Inflammatory macrophage treated with lipopolysaccharide for 1 hour (primary cell): ENCODE data around the gene ZC3H12C.

Experiments
- DNase-seq, 2 donors: peaks; one replicate each; pipeline ENCODE4 v3.0.0-alpha.2; 2020 to 2022

Gene ZC3H12C

DNA sequence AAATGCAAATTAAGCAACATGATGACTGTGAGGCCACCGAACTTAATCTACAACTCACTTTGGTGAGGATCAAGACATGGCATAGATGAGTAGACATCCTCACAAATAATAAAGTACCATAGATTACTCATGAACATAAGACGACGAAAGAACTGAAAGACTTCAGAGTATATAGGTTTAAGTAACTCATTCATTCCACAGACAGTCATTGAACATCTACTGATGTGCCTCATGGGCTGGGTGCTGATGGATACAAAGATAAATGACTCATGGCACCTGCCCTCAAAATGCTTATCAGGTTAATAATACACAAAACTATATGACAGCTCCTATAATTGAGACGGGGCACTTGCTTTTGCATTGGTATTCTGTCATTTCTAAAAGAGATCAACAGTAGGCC, 63.3 kb downstream of the ZC3H12C start:
- DNase-seq, result no peak

- no peak for DNase-seq
Observed at GRCh38 chr11:110158317-110159200, 65.4 kb downstream of the ZC3H12C start.

- DNase-seq, result no peak
Observed at GRCh38 chr11:110159476-110159875, 66.3 kb downstream of the ZC3H12C start.

DNA sequence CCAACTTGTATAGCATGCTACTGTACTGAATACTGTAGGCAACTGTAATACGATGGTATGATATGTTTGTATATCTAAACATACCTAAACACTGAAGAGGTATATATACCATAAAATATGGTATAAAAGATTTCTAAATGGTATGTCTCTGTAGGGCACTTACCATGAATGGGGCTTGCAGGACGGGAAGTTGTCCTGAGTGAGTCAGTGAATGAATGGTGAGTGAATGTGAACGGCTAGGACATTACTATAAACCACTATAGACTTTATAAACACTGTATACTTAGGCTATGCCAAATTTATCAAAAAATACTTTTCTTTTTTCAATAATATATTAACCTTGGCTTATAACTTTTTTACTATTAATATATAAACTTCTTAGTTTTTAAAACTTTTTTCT, 66.8 kb downstream of the ZC3H12C start:
- no peak for DNase-seq

DNA sequence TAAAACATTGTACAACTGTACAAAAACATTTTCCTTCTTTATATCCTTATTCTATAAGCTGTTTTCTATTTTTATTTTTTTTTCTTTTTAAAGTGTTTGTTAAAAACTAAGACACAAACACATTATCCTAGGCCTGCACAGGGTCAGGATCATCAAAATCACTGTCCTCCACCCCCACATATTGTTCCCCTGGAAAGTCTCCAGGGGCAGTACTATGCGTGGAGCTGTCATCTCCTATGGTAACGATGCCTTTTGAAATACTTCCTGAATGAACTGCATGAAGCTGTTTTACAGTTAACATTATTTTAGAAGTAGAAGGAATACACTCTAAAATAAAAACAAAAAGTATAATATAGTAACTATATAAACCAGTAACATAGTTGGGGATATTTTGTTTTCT, 67.2 kb downstream of the ZC3H12C start:
- DNase-seq, result no peak

DNA sequence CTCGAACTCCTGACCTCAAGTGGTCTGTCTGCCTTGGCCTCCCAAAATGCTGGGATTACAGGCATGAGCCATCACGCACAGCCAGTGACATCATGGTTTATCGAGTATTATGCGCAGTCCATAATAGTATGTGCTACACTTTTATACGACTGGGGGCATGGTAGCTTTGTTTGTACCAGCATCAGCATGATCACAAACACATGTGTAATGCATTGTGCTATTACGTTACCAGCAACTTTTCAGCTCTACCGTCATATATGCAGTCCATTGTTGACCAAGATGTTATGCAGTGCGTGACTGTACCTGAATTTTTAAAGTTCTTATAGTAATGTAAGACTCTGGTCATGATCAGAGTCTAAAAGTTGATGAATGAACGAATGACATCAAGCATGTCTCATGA, 67.9 kb downstream of the ZC3H12C start:
- no peak for DNase-seq

DNA sequence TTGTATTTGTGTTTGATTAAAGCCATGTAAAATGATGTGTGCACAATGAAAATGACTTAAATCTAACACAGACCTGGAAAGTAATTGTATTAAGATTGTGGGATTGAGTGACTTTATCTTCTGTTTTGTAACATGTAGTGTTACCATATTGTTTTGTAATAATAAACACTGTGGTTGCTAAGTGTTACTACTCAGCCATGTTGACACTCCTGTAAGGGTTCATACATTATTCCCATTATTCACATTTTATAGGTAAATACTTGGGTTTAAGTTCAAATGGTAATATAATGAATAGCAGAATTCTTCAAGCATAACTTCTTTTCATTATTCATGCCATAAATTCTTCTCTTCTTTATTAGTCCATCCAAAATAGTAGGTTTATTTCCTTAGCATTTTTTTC, 69.0 kb downstream of the ZC3H12C start:
- DNase-seq, result peak in 1 of 2 donors; percentile 25

- no peak for DNase-seq
Observed at GRCh38 chr11:110165039-110165925, 72.1 kb downstream of the ZC3H12C start.

DNA sequence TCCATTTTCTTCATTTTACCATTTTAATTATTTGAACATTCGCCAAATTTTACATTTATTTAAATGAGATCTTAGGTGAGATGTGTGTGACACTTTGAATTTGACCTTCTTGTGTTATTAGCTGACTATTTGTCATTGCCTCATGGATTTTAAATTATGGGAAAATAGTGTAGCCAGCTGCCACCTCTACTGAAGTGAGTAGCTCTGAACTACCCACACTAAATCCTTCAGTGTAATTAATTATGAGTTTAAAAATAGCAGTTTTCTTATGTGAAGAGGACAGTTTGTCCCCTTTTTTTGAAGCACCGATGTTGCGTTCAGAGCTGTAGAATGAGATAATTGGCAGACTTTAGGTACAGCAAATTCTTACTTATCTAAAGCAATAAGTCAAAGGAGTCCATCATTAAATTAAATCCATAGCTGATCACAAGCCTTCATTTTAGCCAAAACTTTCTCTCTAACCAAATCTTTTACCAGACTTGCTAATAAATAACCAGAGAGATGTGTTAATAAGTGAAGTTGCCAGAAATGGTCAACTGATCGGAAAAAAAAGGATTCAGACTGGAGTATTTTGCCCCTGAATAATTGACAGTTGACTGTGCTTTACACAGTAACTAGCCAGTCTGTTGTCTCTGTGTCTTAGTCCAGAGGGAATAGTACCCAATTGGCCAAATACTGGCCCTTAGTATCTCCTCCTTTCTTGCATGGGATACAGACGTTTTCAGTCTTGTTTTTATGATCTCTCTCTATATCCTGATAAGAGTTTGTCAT, 75.0 kb downstream of the ZC3H12C start:
- DNase-seq, result no peak

DNA sequence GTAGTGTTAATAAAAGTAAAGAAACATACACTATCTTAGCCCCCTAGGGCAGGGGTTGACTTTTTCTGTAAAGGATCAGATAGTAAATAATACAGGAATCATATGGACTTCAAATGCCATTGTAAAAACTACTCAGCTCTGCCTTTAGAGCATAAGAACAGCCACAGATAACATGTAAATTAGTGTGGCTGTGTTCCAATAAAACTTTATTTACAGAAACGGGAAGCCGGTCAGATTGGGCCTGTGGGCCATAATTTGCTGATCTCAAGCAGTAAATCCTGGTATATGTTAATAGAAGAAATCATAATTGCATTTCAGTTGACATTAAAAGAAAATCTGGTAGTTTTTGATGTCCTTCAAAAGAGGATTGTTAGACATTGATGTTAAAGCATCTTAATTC, 76.5 kb downstream of the ZC3H12C start:
- no peak for DNase-seq

DNA sequence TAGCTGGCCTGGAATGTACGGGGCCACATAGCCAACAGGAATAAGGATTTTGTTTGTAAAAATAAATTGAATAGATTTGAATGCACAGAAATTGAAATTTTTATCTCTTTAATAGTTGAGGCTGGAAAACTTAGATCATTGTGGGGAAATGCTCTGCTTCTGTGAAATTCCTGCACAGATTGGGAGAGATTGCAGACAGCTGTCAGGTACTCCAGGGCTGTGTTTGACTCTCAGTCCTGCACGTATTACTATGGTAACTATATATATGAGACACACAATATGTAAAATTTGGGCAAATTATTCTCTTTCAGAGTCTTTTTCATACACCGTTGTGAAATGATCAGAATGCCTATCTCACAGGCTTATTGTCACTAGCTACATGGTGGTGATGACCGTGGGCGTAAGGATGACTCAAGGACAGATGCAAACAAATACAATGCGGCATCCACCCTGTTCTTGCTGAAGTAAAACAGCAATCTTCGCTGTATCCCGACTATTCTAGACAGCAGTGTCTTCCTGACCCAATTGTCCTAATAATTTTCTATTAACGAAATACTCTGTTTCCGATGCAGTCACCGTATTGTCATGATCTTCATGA, 79.4 kb downstream of the ZC3H12C start:
- DNase-seq, result peak; percentile 60 to 77

DNA sequence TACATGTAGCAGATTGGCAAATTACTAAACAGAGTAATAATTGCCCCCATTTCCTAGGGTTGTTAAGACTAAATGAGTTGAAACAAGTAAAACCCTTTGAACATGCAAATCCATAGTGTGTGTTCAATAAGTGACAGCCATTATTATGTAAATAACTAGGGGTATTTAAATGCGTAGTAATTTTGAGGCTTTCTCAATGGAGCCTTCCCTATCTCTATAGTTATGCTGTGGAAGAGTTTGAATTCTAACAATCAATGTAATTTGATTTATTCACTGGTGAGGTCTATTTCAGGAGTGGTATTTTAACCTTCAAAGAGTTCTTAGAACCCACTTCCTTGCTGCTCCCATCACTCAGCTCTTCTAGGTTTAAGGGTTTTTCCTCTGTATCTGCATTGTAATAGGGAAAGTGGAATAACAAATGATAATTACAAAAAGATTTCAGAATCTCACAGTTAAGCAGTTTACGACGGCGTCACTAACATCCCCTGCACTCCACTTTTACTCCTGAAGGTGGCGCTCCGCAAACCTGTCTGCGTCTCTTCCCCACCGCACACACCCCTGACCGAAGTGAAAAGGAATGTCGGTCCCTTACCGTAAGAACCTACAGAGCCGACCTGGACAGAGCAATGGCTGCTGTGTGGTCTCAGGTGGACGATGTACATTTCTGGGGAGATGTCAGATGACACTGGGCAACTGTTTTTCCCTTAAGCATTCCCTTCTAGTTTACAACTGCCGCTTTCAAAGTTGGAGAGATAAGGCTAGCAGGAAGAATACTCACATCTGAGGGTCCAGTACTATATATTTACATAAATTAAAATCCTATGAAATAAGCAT, 80.8 kb downstream of the ZC3H12C start:
- peak; percentile 26 to 67 for DNase-seq

DNA sequence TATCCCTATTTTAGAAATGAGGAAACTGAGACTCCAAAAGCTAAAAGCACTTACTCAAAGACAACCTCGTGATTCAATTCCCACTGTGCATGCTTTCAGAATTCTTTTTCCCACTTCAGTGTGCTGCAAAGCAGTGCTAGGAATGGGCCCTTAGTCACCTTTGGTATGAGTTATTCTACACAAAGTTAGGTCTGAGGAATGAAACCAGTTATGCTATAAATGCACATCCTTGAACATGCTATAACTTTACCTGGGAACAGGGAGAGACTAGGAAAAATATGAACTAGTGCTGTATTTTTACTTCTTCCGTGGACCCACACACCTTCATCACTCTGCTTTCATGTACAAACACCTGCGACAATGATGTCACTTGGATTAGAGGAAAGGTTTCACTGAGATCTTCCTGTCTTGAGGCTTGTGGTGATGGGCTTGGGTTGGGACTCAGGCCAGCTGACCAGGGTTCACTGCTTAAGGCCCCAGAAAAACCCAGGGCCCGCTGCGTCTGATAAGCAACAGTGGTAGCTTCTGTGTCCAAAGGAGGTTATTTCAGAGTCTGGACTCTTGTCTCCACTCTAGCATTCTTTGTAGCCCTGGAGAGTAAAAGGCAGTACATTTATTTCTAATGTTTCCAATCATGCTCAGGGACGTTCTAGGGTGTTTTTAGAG, 81.6 kb downstream of the ZC3H12C start:
- no peak for DNase-seq

DNA sequence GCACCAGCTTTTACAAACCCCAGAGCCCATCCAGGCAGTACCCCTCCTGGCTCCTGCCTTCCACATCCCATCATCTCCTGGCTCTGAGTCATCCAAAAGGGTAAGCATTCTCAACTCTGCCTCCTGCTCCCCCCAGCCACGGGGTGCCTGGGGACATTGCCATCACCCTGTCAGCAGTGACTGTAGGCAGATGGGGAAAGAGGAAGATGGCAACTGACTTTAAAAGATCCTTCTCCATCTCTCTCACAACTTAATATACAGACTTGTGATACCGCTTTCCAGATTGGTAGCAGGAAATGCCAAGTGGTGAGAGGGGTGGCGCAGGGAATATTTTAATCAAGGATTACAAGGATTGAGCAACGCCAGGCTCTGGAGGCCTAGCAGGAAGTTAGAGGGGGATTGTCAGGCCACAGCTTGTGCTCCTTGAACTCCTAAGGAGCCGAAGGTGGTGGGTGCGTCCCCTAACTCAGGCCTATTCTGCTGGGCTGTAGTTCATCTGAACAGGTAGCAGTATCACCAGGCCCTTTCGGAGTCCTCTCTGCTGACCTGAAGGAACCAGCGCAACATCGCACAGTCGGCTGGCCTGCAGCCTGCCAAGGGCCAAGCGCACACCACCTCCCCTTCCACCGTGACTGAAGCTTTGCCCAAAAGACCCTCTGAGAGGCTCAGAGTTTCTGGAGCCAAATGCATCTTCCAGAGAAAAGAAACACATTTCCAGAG, 83.3 kb downstream of the ZC3H12C start:
- peak; percentile 25 to 67 for DNase-seq

GRCh38 chr11:110177086-110177456, 83.9 kb downstream of the ZC3H12C start:
- DNase-seq, result no peak

GRCh38 chr11:110179064-110179463, 85.9 kb downstream of the ZC3H12C start:
- DNase-seq, result no peak

- DNase-seq, result peak in 1 of 2 donors; percentile 25
Observed at GRCh38 chr11:110182886-110183285, 89.7 kb downstream of the ZC3H12C start.

DNA sequence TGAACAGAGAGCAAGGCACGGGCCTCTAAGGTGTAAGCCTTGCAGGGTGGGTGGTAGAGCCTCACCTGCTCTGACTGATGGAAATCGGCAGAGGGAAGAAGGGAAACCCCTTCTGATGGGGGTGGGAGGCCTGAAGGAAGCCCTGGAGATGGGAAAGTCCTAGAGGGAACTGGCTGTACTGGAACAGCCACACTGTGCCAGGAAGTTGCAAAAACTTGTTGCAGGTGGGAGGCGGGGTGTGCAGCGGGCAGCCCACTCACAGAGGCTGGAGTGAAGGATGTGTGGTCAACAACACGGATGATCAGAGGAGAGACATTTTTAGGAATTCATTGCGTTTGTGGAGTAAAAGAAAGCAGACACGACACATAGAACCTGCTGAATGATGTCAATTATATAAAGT, 91.3 kb downstream of the ZC3H12C start:
- peak; percentile 65 to 83 for DNase-seq

DNA sequence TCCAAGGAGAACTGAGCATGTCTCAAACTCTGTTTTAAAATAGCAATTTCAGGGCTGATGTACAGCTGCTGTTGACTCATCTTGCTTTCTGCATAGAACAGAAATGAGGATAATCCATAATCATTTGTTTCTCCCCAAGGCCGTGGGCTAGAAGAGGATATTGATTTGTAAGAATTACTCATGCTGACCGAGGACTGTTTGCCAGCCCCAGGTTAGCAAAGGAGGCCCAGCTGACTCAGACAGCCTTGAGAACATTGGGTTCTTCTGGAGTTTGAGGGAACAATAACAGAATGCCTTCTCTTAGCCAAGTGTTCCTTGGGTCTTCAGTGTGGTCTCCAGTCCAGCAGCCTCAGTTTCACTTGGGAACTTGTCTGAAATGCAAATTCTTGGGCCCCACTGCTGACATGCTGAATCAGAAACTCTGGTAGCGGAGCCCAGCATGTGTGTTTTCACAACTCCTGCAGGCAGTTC, 92.0 kb downstream of the ZC3H12C start:
- DNase-seq, result peak in 1 of 2 donors; percentile 39

GRCh38 chr11:110185599-110185998, 92.4 kb downstream of the ZC3H12C start:
- no peak for DNase-seq
